NOMO-1 (cell line): ENCODE results near the gene SERPINA3.
"Not testable (repeated sequence)": the region's sequence is repeated elsewhere in the genome, so short reads cannot be mapped to it uniquely, and the experiment has no call there.

ENCODE experiments used
- DNase-seq, 2 experiments: peaks; one replicate each; lab custom pipeline; 2025; ENCODE audit not compliant: unreplicated experiment in 2 of 2; lab: John Stamatoyannopoulos, UW

The SERPINA3 gene

GRCh38 chr14:94612174-94612573 lies at the start of gene SERPINA3:
SERPINA3 (plus strand) TSS chr14:94612391; CDS start chr14:94614442, 2,051 bp downstream.
- no peak for DNase-seq

- DNase-seq: no peak
Observed at GRCh38 chr14:94562941-94563883, 49.0 kb upstream of the SERPINA3 start.

GRCh38 chr14:94564381-94564780 lies 47.8 kb upstream of the SERPINA3 start:
- no peak for DNase-seq

- DNase-seq: no peak
Observed at GRCh38 chr14:94568186-94568585, 44.0 kb upstream of the SERPINA3 start.

GRCh38 chr14:94569381-94570001 lies 42.7 kb upstream of the SERPINA3 start:
- no peak for DNase-seq

- no peak for DNase-seq
Observed at GRCh38 chr14:94570002-94570400, 42.2 kb upstream of the SERPINA3 start.

- no peak for DNase-seq
Observed at GRCh38 chr14:94570440-94570839, 41.8 kb upstream of the SERPINA3 start.

GRCh38 chr14:94571395-94571794 lies 40.8 kb upstream of the SERPINA3 start:
- no peak for DNase-seq

GRCh38 chr14:94571950-94572349 lies 40.2 kb upstream of the SERPINA3 start:
- DNase-seq: no peak

- DNase-seq: no peak
Observed at GRCh38 chr14:94572637-94573303, 39.4 kb upstream of the SERPINA3 start.

GRCh38 chr14:94573475-94574277 lies 38.5 kb upstream of the SERPINA3 start:
- DNase-seq: no peak

- DNase-seq: no peak
Observed at GRCh38 chr14:94574336-94574735, 37.9 kb upstream of the SERPINA3 start.

- DNase-seq: no peak
Observed at GRCh38 chr14:94575730-94576585, 36.2 kb upstream of the SERPINA3 start.

GRCh38 chr14:94577472-94577871 lies 34.7 kb upstream of the SERPINA3 start:
- not testable (repeated sequence) for DNase-seq

- no peak for DNase-seq
Observed at GRCh38 chr14:94578712-94579111, 33.5 kb upstream of the SERPINA3 start.

GRCh38 chr14:94581127-94581999 lies 30.8 kb upstream of the SERPINA3 start, which contains the start of gene SERPINA5:
SERPINA5 (plus strand) TSS chr14:94581426; CDS start chr14:94587363, 5,937 bp downstream.
- no peak for DNase-seq

- no peak for DNase-seq
Observed at GRCh38 chr14:94582199-94582750, 29.9 kb upstream of the SERPINA3 start.

GRCh38 chr14:94582851-94583250 lies 29.3 kb upstream of the SERPINA3 start:
- DNase-seq: no peak
